Endothelial cell of umbilical vein (primary cell): ENCODE results near the gene C6orf89. TPM values are rescaled to one million over a fixed set of nuclear protein-coding genes. Genes with fewer than 3 reads are reported as not detected.

Experiments
- BruUV-seq: library from RNA; stranded (reverse); fragments of 400-500 nt; replicated peaks from 2 replicates; lab custom pipeline; 2021; lab: Mats Ljungman, UMichigan
- CTCF ChIA-PET: fragments of 300-600, 350-600 bp; sonication (Branson Sonifier 250); formaldehyde crosslinking; loops from one replicate; lab custom pipeline; 2021; ENCODE audit warnings: antibody characterized with exemption, inconsistent platforms; lab: Charles Lee
- POLR2A ChIA-PET: fragments of 300-600, 350-600 bp; sonication (Branson Sonifier 250); formaldehyde crosslinking; loops from one replicate; lab custom pipeline; 2021; ENCODE audit warnings: antibody characterized with exemption, inconsistent platforms; lab: Charles Lee
- DNase-seq: peaks from one replicate; pipeline ENCODE4 v3.0.0-alpha.2; 2011; ENCODE audit warnings: low read depth, low spot score
- FAIRE-seq: peaks from 2 replicates; lab custom pipeline; 2011; peaks lifted over from hg19 to GRCh38; lab: Jason Lieb, UNC
- H2AFZ ChIP-seq: 2 replicates; pipeline ENCODE4 v1.6.0; 2012; ENCODE audit warnings: low read depth, low read length, control low read depth, inconsistent platforms
- H3K27ac ChIP-seq: 2 replicates; pipeline ENCODE4 v1.5.1; 2011; ENCODE audit warnings: low read depth, mild to moderate bottlenecking, control low read depth, low read length, moderate library complexity; ENCODE audit not compliant: insufficient read depth
- H3K27me3 ChIP-seq, 2 experiments: 2 replicates each; pipeline versions ENCODE4 v1.6.0 to v1.6.1; 2011; ENCODE audit warnings: low read length in 2 of 2, mixed read lengths in 1 of 2; ENCODE audit not compliant: control insufficient read depth in 2 of 2, insufficient read depth in 2 of 2
- H3K36me3 ChIP-seq, 2 experiments: 2 replicates in 1 of 2; 3 replicates in 1 of 2; pipeline ENCODE4 v1.5.1; 2011; ENCODE audit warnings: low read length in 2 of 2, mild to moderate bottlenecking in 1 of 2, moderate library complexity in 1 of 2; ENCODE audit not compliant: control insufficient read depth in 2 of 2, insufficient read depth in 2 of 2; ENCODE audit errors: extremely low read depth in 1 of 2
- H3K4me1 ChIP-seq: 3 replicates; pipeline ENCODE4 v1.5.1; 2011; ENCODE audit warnings: mild to moderate bottlenecking, low read length; ENCODE audit not compliant: control insufficient read depth, insufficient read depth; ENCODE audit errors: extremely low read depth
- H3K4me2 ChIP-seq: 2 replicates; pipeline ENCODE4 v1.6.1; 2011; ENCODE audit warnings: low read length, control low read depth, mixed read lengths; ENCODE audit not compliant: insufficient read depth
- H3K4me3 ChIP-seq, 3 experiments: fragments of 200-600 bp in 1 of 3; sonication (generic), shearing (Covaris generic) in 1 of 3; replicated peaks in 1 of 3; 2 replicates each; pipeline ENCODE4 v1.5.1; 2011 to 2016; ENCODE audit warnings: control low read depth in 3 of 3, low read length in 3 of 3, mild to moderate bottlenecking in 2 of 3, inconsistent platforms in 1 of 3, low read depth in 1 of 3, moderate library complexity in 1 of 3; ENCODE audit not compliant: insufficient read depth in 1 of 3
- H3K79me2 ChIP-seq: 2 replicates; pipeline ENCODE4 v1.6.0; 2012; ENCODE audit warnings: low read length, inconsistent platforms; ENCODE audit not compliant: control insufficient read depth, insufficient read depth
- H3K9ac ChIP-seq: replicated peaks from 2 replicates; pipeline ENCODE3; 2011; ENCODE audit warnings: low read length, control low read depth; ENCODE audit not compliant: insufficient read depth; ENCODE audit errors: extremely low read depth
- H3K9me1 ChIP-seq: replicated peaks from 3 replicates; pipeline ENCODE4 v1.6.0; 2011; ENCODE audit warnings: mild to moderate bottlenecking, low read length; ENCODE audit not compliant: control insufficient read depth, insufficient read depth; ENCODE audit errors: extremely low read depth
- H3K9me3 ChIP-seq: replicated peaks from 2 replicates; pipeline ENCODE4 v1.5.1; 2012; ENCODE audit warnings: low read length, inconsistent platforms; ENCODE audit not compliant: control insufficient read depth, insufficient read depth
- H4K20me1 ChIP-seq: replicated peaks from 2 replicates; pipeline ENCODE3; 2011; ENCODE audit warnings: mild to moderate bottlenecking, low read length; ENCODE audit not compliant: control insufficient read depth, insufficient read depth; ENCODE audit errors: extremely low read depth
- EZH2 ChIP-seq: IDR thresholded peaks from 2 replicates; pipeline ENCODE4 v1.6.1; 2012; ENCODE audit warnings: borderline replicate concordance, low read depth, mild to moderate bottlenecking, moderate library complexity, low read length, inconsistent platforms; ENCODE audit not compliant: severe bottlenecking
- FOS ChIP-seq: IDR thresholded peaks from 2 replicates; pipeline ENCODE4 v1.6.1; 2011; ENCODE audit warnings: mild to moderate bottlenecking, low read length, moderate library complexity, borderline replicate concordance; ENCODE audit not compliant: insufficient read depth
- GATA2 ChIP-seq: IDR thresholded peaks from 2 replicates; pipeline ENCODE4 v1.7.0; 2011; ENCODE audit warnings: low read depth, mild to moderate bottlenecking, moderate library complexity, mixed read lengths, low read length; ENCODE audit not compliant: insufficient read length, insufficient read depth
- JUN ChIP-seq: IDR thresholded peaks from 2 replicates; pipeline ENCODE4 v1.6.1; 2011; ENCODE audit warnings: borderline replicate concordance, low read depth; ENCODE audit not compliant: insufficient read length, insufficient read depth
- MYC ChIP-seq: IDR thresholded peaks from one replicate; pipeline ENCODE4 v1.6.1; 2011; ENCODE audit warnings: mild to moderate bottlenecking, low read depth, low read length
- POLR2A ChIP-seq: IDR thresholded peaks from 2 replicates; pipeline ENCODE4 v1.6.1; 2012; ENCODE audit warnings: low read depth, mild to moderate bottlenecking, control low read depth, low read length
- POLR2AphosphoS5 ChIP-seq: IDR thresholded peaks from 2 replicates; pipeline ENCODE4 v1.6.1; 2012; ENCODE audit warnings: low read depth, mild to moderate bottlenecking, control low read depth, low read length, moderate library complexity; ENCODE audit not compliant: insufficient read depth
- dilution Hi-C: fragments of 300-500 bp; cut with MboI; formaldehyde crosslinking; loops from one replicate; pipeline ENCODE4 v1.15.0; 2019; ENCODE audit warnings: low sequenced_read_pairs; ENCODE audit not compliant: extremely low pct_ligation_motif_present
- intact Hi-C: fragments of 100-400 bp; cut with micrococcal nuclease; formaldehyde crosslinking; loops from one replicate; pipeline ENCODE4 v1.10.0; 2022
- polyA plus RNA-seq, 4 experiments: library from polyadenylated mRNA; depleted of rRNA in 3 of 4; stranded (reverse) in 3 of 4; unstranded in 1 of 4; fragments of >200 nt; gene quantifications; 2 replicates each; pipeline versions ENCODE4 v1.2.1 to v1.2.3, GENCODE V29; 2011 to 2012; ENCODE audit warnings: missing spikeins in 1 of 4
- total RNA-seq: library from RNA; stranded (reverse); gene quantifications from 2 replicates; pipeline ENCODE4 v1.2.3, GENCODE V29; 2021
- TF ChIP-seq, protein P1 (sequence below): IDR thresholded peaks from 2 replicates; pipeline ENCODE4 v1.6.1; 2011; ENCODE audit not compliant: insufficient read depth, insufficient read length
- TF ChIP-seq, protein P2 (sequence below), 2 donors: IDR thresholded peaks; 1 replicate in 1 of 2; 2 replicates in 1 of 2; pipeline ENCODE4 v1.5.1; 2011; ENCODE audit warnings: low read length in 2 of 2, mild to moderate bottlenecking in 2 of 2, moderate library complexity in 2 of 2, control low read depth in 1 of 2, inconsistent platforms in 1 of 2, low read depth in 1 of 2; ENCODE audit not compliant: insufficient read depth in 1 of 2; ENCODE audit errors: extremely low read depth in 1 of 2

Gene C6orf89
- total and polyA plus RNA-seq, 2 donors (not counting 3 experiments of a cell fraction or from before 2014, with no cell fraction given), result 18.2 to 34.0 TPM

DNA sequence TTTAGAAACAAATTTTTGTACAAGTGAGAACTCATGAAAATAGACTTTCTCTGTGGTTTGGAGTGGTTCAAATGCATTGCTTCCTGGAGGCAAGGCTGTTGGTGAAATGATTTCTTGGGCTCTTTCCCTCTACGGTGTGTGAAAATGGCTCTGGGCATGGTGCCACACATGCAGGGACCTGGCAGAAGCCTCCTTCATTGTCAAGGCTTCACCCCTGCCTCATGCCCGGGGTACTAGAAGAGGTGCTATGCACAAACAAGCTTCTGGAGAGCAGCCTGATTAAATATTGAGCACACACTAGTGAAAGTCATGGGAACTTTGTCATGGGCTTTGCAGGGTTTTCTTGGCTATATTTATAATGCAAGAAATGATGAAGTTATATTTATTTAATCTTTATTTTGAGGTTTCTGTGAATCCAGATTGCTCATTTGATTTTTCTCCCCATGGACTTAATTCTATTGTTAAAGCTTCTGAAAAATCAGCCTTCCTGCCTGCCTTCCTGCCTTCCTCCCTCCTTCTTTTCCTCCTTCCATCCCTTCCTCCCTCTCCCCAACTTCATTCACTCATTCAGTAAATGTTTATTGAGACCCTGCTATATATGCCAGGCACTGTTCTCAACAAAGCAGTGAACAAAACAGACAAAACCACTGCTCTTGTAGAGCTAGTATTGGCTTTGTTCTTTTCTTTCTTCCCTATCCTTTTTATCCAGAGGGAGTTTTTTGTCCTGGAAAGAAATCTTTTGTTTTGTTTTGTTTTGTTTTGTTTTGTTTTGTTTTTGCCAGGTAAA lies 21.0 kb downstream of the C6orf89 start:
- Histone ChIP-seq H3K27ac (no peak overlapping the region), H3K79me2 (no peaks in the 10 kb centered on the region), H3K4me3 (no peak overlapping the region), H4K20me1 (no peaks in the 10 kb centered on the region), H3K27me3 (no peaks in the 10 kb centered on the region), H3K4me2 (no peak overlapping the region), H3K4me1 (peaks cover 5% of the 10 kb centered on the region), H2AFZ (no peak overlapping the region), H3K36me3 (peaks cover 6 to 8% of the 10 kb centered on the region in 2 experiments), H3K9me1 (no peaks in the 10 kb centered on the region), H3K9ac (no peak overlapping the region), H3K9me3 (no peaks in the 10 kb centered on the region)
- intact Hi-C loops (no loop called here), dilution Hi-C loops (no loop called here)
- DNase-seq, result peak; percentile 73
- CTCF ChIA-PET, result interaction anchor here (1.1 to 2.0 kb wide), 3 partner anchors 21 to 303 kb away, joined by 3 to 5 read pairs (median 3); partner anchors contain the start of gene C6orf89
- no TSS peak for BruUV-seq
- POLR2A ChIA-PET, result no interaction called here
- TF ChIP-seq POLR2A, result no peak
- TF ChIP-seq, protein P1, sequence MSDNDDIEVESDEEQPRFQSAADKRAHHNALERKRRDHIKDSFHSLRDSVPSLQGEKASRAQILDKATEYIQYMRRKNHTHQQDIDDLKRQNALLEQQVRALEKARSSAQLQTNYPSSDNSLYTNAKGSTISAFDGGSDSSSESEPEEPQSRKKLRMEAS, result no peak
- TF ChIP-seq EZH2, result no peak
- no peak for TF ChIP-seq POLR2AphosphoS5
- TF ChIP-seq JUN, result no peak
- no peak for TF ChIP-seq GATA2
- no peak for TF ChIP-seq FOS
- no peak for TF ChIP-seq MYC
- TF ChIP-seq, protein P2, sequence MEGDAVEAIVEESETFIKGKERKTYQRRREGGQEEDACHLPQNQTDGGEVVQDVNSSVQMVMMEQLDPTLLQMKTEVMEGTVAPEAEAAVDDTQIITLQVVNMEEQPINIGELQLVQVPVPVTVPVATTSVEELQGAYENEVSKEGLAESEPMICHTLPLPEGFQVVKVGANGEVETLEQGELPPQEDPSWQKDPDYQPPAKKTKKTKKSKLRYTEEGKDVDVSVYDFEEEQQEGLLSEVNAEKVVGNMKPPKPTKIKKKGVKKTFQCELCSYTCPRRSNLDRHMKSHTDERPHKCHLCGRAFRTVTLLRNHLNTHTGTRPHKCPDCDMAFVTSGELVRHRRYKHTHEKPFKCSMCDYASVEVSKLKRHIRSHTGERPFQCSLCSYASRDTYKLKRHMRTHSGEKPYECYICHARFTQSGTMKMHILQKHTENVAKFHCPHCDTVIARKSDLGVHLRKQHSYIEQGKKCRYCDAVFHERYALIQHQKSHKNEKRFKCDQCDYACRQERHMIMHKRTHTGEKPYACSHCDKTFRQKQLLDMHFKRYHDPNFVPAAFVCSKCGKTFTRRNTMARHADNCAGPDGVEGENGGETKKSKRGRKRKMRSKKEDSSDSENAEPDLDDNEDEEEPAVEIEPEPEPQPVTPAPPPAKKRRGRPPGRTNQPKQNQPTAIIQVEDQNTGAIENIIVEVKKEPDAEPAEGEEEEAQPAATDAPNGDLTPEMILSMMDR (IDR thresholded peaks at IDR 0.05; ENCODE audit: extremely low read depth in 1 of 2, insufficient read depth in 1 of 2, low read depth in 1 of 2, low read length in 2 of 2), result no peak
- FAIRE-seq, result no peak
